ENCODE data around the gene LY6G6D. TPM values are rescaled to one million over a fixed set of nuclear protein-coding genes. Genes with fewer than 3 reads are reported as not detected.

LY6G6D gene
- total and polyA plus RNA-seq, 5 donors: not detected

DNA sequence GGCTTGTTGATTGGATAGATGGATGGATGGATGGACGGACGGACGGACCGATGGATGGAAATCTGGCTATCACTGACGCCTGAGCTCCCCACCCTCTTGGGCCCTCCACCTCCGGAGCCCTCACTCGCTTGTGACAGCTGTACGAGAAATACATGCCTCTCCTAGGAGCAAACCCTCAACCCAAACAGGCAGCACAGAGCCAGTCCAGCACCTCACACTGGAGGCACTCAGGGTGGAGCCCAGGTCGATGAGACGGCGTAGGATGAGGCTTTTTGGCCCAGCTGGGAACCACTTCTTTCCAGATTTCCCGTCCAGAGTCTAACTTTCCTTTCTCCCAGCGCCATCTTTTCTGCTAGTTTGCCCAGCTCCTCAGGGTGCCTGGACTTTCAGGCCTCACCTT, 31.6 kb upstream of the LY6G6D start:
- Histone ChIP-seq H3K27ac (ENCODE audit: low read length) (no peak overlapping the region), H3K4me3 (ENCODE audit: low read length) (no peak overlapping the region), H3K9me3 (ENCODE audit: control insufficient read depth, low read length) (no peaks in the 10 kb centered on the region), H3K4me1 (ENCODE audit: control insufficient read depth, insufficient read depth, low read length) (peaks cover 3% of the 10 kb centered on the region), H3K27me3 (ENCODE audit: control insufficient read depth, insufficient read depth) (no peaks in the 10 kb centered on the region)
- WGBS: 62% methylated on average over 13 of the region's 13 CpGs
- intact Hi-C loops (cut with DNase I): loop anchor here in 3 of 4 donors (5.0 to 10.0 kb wide), 4 partner anchors 44 to 271 kb away; partner anchors contain the start of genes NELFE (in 2 of the 3), SKIC2 (in 2 of the 3), DDAH2 (in 1 of the 3) and NEU1 (in 1 of the 3)
- no peak for DNase-seq
- ATAC-seq: no peak

DNA sequence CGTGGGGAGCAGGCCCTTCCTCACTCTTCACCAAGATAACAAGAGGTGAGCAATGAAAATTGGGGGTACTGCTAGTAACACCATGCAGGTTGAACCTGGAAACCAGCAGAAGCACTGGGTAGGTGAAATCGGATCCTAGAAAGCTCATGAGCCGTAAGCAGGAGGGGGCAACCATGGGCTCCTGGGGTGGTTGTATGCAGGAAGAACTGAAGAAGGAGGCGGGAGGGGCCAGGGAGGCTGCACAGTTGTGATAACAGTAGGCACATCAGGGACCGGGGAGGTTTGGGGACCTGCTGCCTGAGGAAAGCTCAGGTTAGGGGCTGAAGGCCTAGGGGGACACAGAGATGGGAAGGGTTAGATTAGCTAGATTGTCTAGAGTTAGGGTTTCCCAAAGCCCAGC, 28.7 kb upstream of the LY6G6D start:
- no peaks in the 10 kb centered on the region for H3K9me3 ChIP-seq (ENCODE audit: control insufficient read depth, low read length)
- DNase-seq (no peak), ATAC-seq (no peak)
- 76% methylated on average over 5 of the region's 5 CpGs for WGBS
- H3K27me3 ChIP-seq (ENCODE audit: control insufficient read depth, insufficient read depth): no peaks in the 10 kb centered on the region
- no peak overlapping the region for H3K4me3 ChIP-seq (ENCODE audit: low read length)
- no peaks in the 10 kb centered on the region for H3K4me1 ChIP-seq (ENCODE audit: control insufficient read depth, insufficient read depth, low read length)
- intact Hi-C loops (cut with DNase I): loop anchor here in 3 of 4 donors (10.0 kb wide), 2 partner anchors 178 to 268 kb away; partner anchors contain the start of genes NELFE (in 2 of the 3), SKIC2 (in 2 of the 3) and NEU1 (in 1 of the 3)
- no peak overlapping the region for H3K27ac ChIP-seq (ENCODE audit: low read length)

GRCh38 chr6:31687321-31687720, 27.8 kb upstream of the LY6G6D start:
- ATAC-seq (no peak), DNase-seq (no peak)
- intact Hi-C loops (cut with DNase I): loop anchor here in 3 of 4 donors (10.0 kb wide), 2 partner anchors 177 to 267 kb away; partner anchors contain the start of genes NELFE (in 2 of the 3), SKIC2 (in 2 of the 3) and NEU1 (in 1 of the 3)
- Histone ChIP-seq H3K27ac (ENCODE audit: low read length) (no peak overlapping the region), H3K27me3 (ENCODE audit: control insufficient read depth, insufficient read depth) (no peaks in the 10 kb centered on the region), H3K9me3 (ENCODE audit: control insufficient read depth, low read length) (no peaks in the 10 kb centered on the region), H3K4me3 (ENCODE audit: low read length) (no peak overlapping the region), H3K4me1 (ENCODE audit: control insufficient read depth, insufficient read depth, low read length) (no peaks in the 10 kb centered on the region)
- 83% methylated on average over 8 of the region's 8 CpGs for WGBS

- intact Hi-C loops (cut with DNase I): loop anchor here in 3 of 4 donors (10.0 kb wide), 2 partner anchors 177 to 267 kb away; partner anchors contain the start of genes NELFE (in 2 of the 3), SKIC2 (in 2 of the 3) and NEU1 (in 1 of the 3)
- 74% methylated on average over 14 of the region's 14 CpGs for WGBS
- Histone ChIP-seq H3K27ac (ENCODE audit: low read length) (no peak overlapping the region), H3K9me3 (ENCODE audit: control insufficient read depth, low read length) (no peaks in the 10 kb centered on the region), H3K4me3 (ENCODE audit: low read length) (no peak overlapping the region), H3K27me3 (ENCODE audit: control insufficient read depth, insufficient read depth) (no peaks in the 10 kb centered on the region), H3K4me1 (ENCODE audit: control insufficient read depth, insufficient read depth, low read length) (no peaks in the 10 kb centered on the region)
- DNase-seq: no peak
- no peak for ATAC-seq
Observed at GRCh38 chr6:31687860-31688693, 27.1 kb upstream of the LY6G6D start.

GRCh38 chr6:31689249-31690110, 25.7 kb upstream of the LY6G6D start:
- H3K4me3 ChIP-seq (ENCODE audit: low read length): no peak overlapping the region
- ATAC-seq (no peak), DNase-seq (no peak)
- WGBS: 69% methylated on average over 11 of the region's 11 CpGs
- intact Hi-C loops (cut with DNase I): loop anchor here in 3 of 4 donors (10.0 kb wide), 2 partner anchors 175 to 265 kb away; partner anchors contain the start of genes NELFE (in 2 of the 3), SKIC2 (in 2 of the 3) and NEU1 (in 1 of the 3)
- no peaks in the 10 kb centered on the region for H3K4me1 ChIP-seq (ENCODE audit: control insufficient read depth, insufficient read depth, low read length)
- H3K9me3 ChIP-seq (ENCODE audit: control insufficient read depth, low read length): no peaks in the 10 kb centered on the region
- no peaks in the 10 kb centered on the region for H3K27me3 ChIP-seq (ENCODE audit: control insufficient read depth, insufficient read depth)
- no peak overlapping the region for H3K27ac ChIP-seq (ENCODE audit: low read length)

GRCh38 chr6:31690231-31691077, 24.7 kb upstream of the LY6G6D start:
- H3K4me3 ChIP-seq (ENCODE audit: low read length): no peak overlapping the region
- intact Hi-C loops (cut with DNase I): no loop called here
- DNase-seq: no peak
- H3K4me1 ChIP-seq (ENCODE audit: control insufficient read depth, insufficient read depth, low read length): no peaks in the 10 kb centered on the region
- H3K27ac ChIP-seq (ENCODE audit: low read length): no peak overlapping the region
- ATAC-seq: peak in 1 of 2 donors; percentile 78
- no peaks in the 10 kb centered on the region for H3K9me3 ChIP-seq (ENCODE audit: control insufficient read depth, low read length)
- H3K27me3 ChIP-seq (ENCODE audit: control insufficient read depth, insufficient read depth): no peaks in the 10 kb centered on the region
- 61% methylated on average over 10 of the region's 10 CpGs for WGBS

DNA sequence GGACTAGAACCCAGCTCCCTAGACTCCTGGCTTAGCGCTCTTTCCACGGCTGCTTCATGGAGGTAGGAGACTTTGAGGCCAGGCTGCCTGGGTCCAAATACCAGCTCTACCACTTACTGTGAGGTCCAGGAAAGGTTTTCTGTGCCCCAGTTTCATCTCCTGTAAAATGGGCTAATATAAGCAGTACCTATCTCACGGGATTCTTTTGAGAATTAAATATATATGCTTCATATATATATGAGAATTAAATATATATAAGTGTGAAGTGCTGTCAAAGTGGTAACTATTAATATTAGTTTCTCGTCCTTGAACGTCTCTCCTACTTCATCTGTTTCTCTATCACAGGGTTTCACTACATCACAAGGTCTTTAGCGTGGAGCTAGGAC, 24.1 kb upstream of the LY6G6D start:
- no peak overlapping the region for H3K4me3 ChIP-seq (ENCODE audit: low read length)
- H3K27me3 ChIP-seq (ENCODE audit: control insufficient read depth, insufficient read depth): no peaks in the 10 kb centered on the region
- intact Hi-C loops (cut with DNase I): no loop called here
- no peaks in the 10 kb centered on the region for H3K4me1 ChIP-seq (ENCODE audit: control insufficient read depth, insufficient read depth, low read length)
- ATAC-seq (no peak), DNase-seq (no peak)
- WGBS: 89% methylated on average over 6 of the region's 6 CpGs
- H3K27ac ChIP-seq (ENCODE audit: low read length): no peak overlapping the region
- no peaks in the 10 kb centered on the region for H3K9me3 ChIP-seq (ENCODE audit: control insufficient read depth, low read length)

- H3K27me3 ChIP-seq (ENCODE audit: control insufficient read depth, insufficient read depth): no peaks in the 10 kb centered on the region
- no peaks in the 10 kb centered on the region for H3K4me1 ChIP-seq (ENCODE audit: control insufficient read depth, insufficient read depth, low read length)
- H3K4me3 ChIP-seq (ENCODE audit: low read length): no peak overlapping the region
- intact Hi-C loops (cut with DNase I): no loop called here
- WGBS: 94% methylated on average over 12 of the region's 12 CpGs
- H3K27ac ChIP-seq (ENCODE audit: low read length): no peak overlapping the region
- H3K9me3 ChIP-seq (ENCODE audit: control insufficient read depth, low read length): no peaks in the 10 kb centered on the region
- DNase-seq: no peak
- ATAC-seq: no peak
Observed at GRCh38 chr6:31691564-31692108, 23.5 kb upstream of the LY6G6D start.

GRCh38 chr6:31692353-31692752, 22.8 kb upstream of the LY6G6D start:
- Histone ChIP-seq H3K27me3 (ENCODE audit: control insufficient read depth, insufficient read depth) (no peaks in the 10 kb centered on the region), H3K4me1 (ENCODE audit: control insufficient read depth, insufficient read depth, low read length) (no peaks in the 10 kb centered on the region), H3K27ac (ENCODE audit: low read length) (no peak overlapping the region), H3K4me3 (ENCODE audit: low read length) (no peak overlapping the region), H3K9me3 (ENCODE audit: control insufficient read depth, low read length) (no peaks in the 10 kb centered on the region)
- no peak for ATAC-seq
- DNase-seq: no peak
- 76% methylated on average over 4 of the region's 4 CpGs for WGBS
- intact Hi-C loops (cut with DNase I): no loop called here

DNA sequence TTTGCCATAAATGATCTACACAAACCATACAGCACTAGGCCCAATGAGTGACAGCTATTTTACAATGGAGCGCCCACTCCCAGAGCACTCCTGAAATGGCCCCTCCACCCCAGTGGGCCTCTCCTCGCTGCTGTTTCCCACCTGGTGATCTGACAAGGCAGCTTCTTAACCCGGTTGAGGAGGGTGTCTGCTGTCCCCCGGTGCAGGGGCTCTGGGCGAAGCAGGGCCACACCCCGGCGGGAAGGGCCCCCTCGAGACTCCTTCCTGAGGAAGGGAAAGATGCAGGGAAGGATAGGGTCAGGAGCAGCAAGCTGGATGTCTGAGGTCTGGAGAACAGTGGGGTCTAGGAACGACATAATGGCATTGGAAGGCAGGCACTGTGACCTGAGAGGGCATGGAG, 22.3 kb upstream of the LY6G6D start:
- Histone ChIP-seq H3K4me3 (ENCODE audit: low read length) (no peak overlapping the region), H3K9me3 (ENCODE audit: control insufficient read depth, low read length) (no peaks in the 10 kb centered on the region), H3K4me1 (ENCODE audit: control insufficient read depth, insufficient read depth, low read length) (no peaks in the 10 kb centered on the region), H3K27ac (ENCODE audit: low read length) (no peak overlapping the region), H3K27me3 (ENCODE audit: control insufficient read depth, insufficient read depth) (no peaks in the 10 kb centered on the region)
- WGBS: 85% methylated on average over 9 of the region's 9 CpGs
- intact Hi-C loops (cut with DNase I): no loop called here
- ATAC-seq: no peak
- no peak for DNase-seq
